HEK293 (cell line): ENCODE measurements around the gene KLK2.

Source experiments
- CTCF ChIA-PET: fragments of 350-600 bp; formaldehyde crosslinking; extraction: SDS; loops from one replicate; lab custom pipeline; 2021; ENCODE audit warnings: antibody characterized with exemption; lab: Yijun Ruan, JAX
- POLR2A ChIA-PET: fragments of 300-600 bp; formaldehyde crosslinking; extraction: SDS; loops from one replicate; lab custom pipeline; 2020; ENCODE audit warnings: antibody characterized with exemption, inconsistent platforms; lab: Yijun Ruan, JAX
- H3K27ac ChIP-seq: fragments of 200-500 bp; sonication (Bioruptor generic); 2 replicates; pipeline ENCODE4 v1.5.1; 2014; ENCODE audit warnings: low read depth, low read length, control low read depth, inconsistent platforms; ENCODE audit errors: extremely low read depth
- H3K36me3 ChIP-seq, 2 experiments: fragments of 200-500 bp in 1 of 2; sonication (Bioruptor generic) in 1 of 2; 1 replicate in 1 of 2; 2 replicates in 1 of 2; pipeline ENCODE4 v1.5.1; 2014 to 2017; ENCODE audit warnings: inconsistent platforms in 2 of 2, low read length in 2 of 2; ENCODE audit not compliant: control insufficient read depth in 2 of 2, insufficient read depth in 1 of 2
- H3K4me1 ChIP-seq: fragments of 200-500 bp; sonication (Bioruptor generic); 2 replicates; pipeline ENCODE4 v1.5.1; 2014; ENCODE audit warnings: mild to moderate bottlenecking, low read length, inconsistent platforms; ENCODE audit not compliant: control insufficient read depth, insufficient read depth
- H3K4me3 ChIP-seq: 2 replicates; pipeline ENCODE4 v1.5.1; 2011; ENCODE audit warnings: low read depth, mild to moderate bottlenecking, control low read depth, low read length, moderate library complexity
- H3K9me3 ChIP-seq: fragments of 200-500 bp; sonication (Bioruptor generic); 2 replicates; pipeline ENCODE4 v1.5.1; 2014; ENCODE audit warnings: low read depth, low read length, inconsistent platforms; ENCODE audit not compliant: control insufficient read depth, insufficient read depth
- EGR2 ChIP-seq: fragments of 450-650 bp; formaldehyde crosslinking; IDR thresholded peaks from 2 replicates; pipeline ENCODE4 v1.5.1; 2016; ENCODE audit warnings: low read depth, missing biosample characterization, missing genetic modification characterization
- HOXA7 ChIP-seq: sonication (generic); formaldehyde crosslinking; IDR thresholded peaks from 2 replicates; pipeline ENCODE4 v1.8.1; 2022; ENCODE audit warnings: missing genetic modification reagents, borderline replicate concordance
- KLF7 ChIP-seq: fragments of 450-650 bp; formaldehyde crosslinking; IDR thresholded peaks from 2 replicates; pipeline ENCODE4 v1.5.1; 2016; ENCODE audit warnings: missing biosample characterization, missing genetic modification characterization, borderline replicate concordance
- MYNN ChIP-seq: fragments of 450-650 bp; formaldehyde crosslinking; IDR thresholded peaks from 2 replicates; pipeline ENCODE4 v1.5.1; 2016; ENCODE audit warnings: missing biosample characterization, missing genetic modification characterization, borderline replicate concordance
- PRDM1 ChIP-seq: fragments of 450-650 bp; formaldehyde crosslinking; IDR thresholded peaks from 2 replicates; pipeline ENCODE4; 2016; ENCODE audit warnings: missing biosample characterization, missing genetic modification characterization
- REST ChIP-seq: fragments of 450-650 bp; formaldehyde crosslinking; IDR thresholded peaks from 2 replicates; pipeline ENCODE4 v1.5.1; 2016; ENCODE audit warnings: missing biosample characterization, missing genetic modification characterization
- ZFHX2 ChIP-seq: fragments of 450-650 bp; formaldehyde crosslinking; conservative IDR thresholded peaks from 2 replicates; pipeline ENCODE4 v1.5.1; 2016; ENCODE audit warnings: missing biosample characterization, missing genetic modification characterization
- ZNF184 ChIP-seq: fragments of 450-650 bp; IDR thresholded peaks from 2 replicates; pipeline ENCODE4 v1.5.1; 2018; ENCODE audit warnings: missing biosample characterization, mild to moderate bottlenecking, missing genetic modification characterization
- ZNF19 ChIP-seq: fragments of 450-650 bp; formaldehyde crosslinking; IDR thresholded peaks from 2 replicates; pipeline ENCODE4; 2016; ENCODE audit warnings: missing biosample characterization, missing genetic modification characterization, low read depth
- ZNF341 ChIP-seq: fragments of 450-650 bp; formaldehyde crosslinking; IDR thresholded peaks from 2 replicates; pipeline ENCODE4; 2016; ENCODE audit warnings: low read depth, missing biosample characterization, missing genetic modification characterization
- ZNF366 ChIP-seq: fragments of 450-650 bp; formaldehyde crosslinking; conservative IDR thresholded peaks from 2 replicates; pipeline ENCODE4 v1.5.1; 2016; ENCODE audit warnings: missing biosample characterization, missing genetic modification characterization
- ZNF530 ChIP-seq: fragments of 450-650 bp; formaldehyde crosslinking; IDR thresholded peaks from 2 replicates; pipeline ENCODE4 v1.5.1; 2016; ENCODE audit warnings: low read depth, missing biosample characterization, missing genetic modification characterization
- ZNF670 ChIP-seq: fragments of 450-650 bp; formaldehyde crosslinking; IDR thresholded peaks from 2 replicates; pipeline ENCODE4 v1.5.1; 2016; ENCODE audit warnings: missing biosample characterization, missing genetic modification characterization, low read depth
- ZNF677 ChIP-seq: fragments of 450-650 bp; IDR thresholded peaks from 2 replicates; pipeline ENCODE4 v1.5.0; 2018; ENCODE audit warnings: missing biosample characterization, mild to moderate bottlenecking, missing genetic modification characterization, moderate library complexity
- ZNF747 ChIP-seq: fragments of 450-650 bp; formaldehyde crosslinking; IDR thresholded peaks from 2 replicates; pipeline ENCODE4 v1.5.1; 2016; ENCODE audit warnings: missing biosample characterization, missing genetic modification characterization
- TF ChIP-seq, protein P1 (sequence below): fragments of 450-650 bp; formaldehyde crosslinking; IDR thresholded peaks from 2 replicates; pipeline ENCODE4 v1.5.1; 2016; ENCODE audit warnings: missing biosample characterization, missing genetic modification characterization, borderline replicate concordance

The KLK2 gene

DNA sequence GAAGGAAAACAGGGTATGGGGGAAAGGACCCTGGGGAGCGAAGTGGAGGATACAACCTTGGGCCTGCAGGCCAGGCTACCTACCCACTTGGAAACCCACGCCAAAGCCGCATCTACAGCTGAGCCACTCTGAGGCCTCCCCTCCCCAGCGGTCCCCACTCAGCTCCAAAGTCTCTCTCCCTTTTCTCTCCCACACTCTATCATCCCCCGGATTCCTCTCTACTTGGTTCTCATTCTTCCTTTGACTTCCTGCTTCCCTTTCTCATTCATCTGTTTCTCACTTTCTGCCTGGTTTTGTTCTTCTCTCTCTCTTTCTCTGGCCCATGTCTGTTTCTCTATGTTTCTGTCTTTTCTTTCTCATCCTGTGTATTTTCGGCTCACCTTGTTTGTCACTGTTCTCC, 15.9 kb upstream of the KLK2 start:
- Histone ChIP-seq H3K4me3 (no peak overlapping the region), H3K27ac (no peak overlapping the region), H3K4me1 (no peaks in the 10 kb centered on the region), H3K36me3 (no peaks in the 10 kb centered on the region), H3K9me3 (no peaks in the 10 kb centered on the region)
- POLR2A ChIA-PET = no interaction called here
- TF ChIP-seq EGR2 (peak; percentile 74), ZNF366 (tag by site-specific recombination) (peak; percentile 31; the same call in 1 of the 2 replicates), ZFHX2 (tag by site-specific recombination) (peak; percentile 52), ZNF19 (tag by site-specific recombination) (no peak), PRDM1 (tag by site-specific recombination) (peak; percentile 88), ZNF670 (tag by site-specific recombination) (no peak)
- CTCF ChIA-PET = interaction anchor here (0.6 kb wide), 1 partner anchor 17 kb away, joined by 3 read pairs; no protein-coding TSS in a partner anchor

GRCh38 chr19:50858886-50859285, 14.4 kb upstream of the KLK2 start:
- CTCF ChIA-PET = no interaction called here
- 0 out of 2 replicates have a peak, but pooled peaks have one; percentile 26 for TF ChIP-seq ZNF341 (tag by site-specific recombination)
- TF ChIP-seq ZNF747 (tag by site-specific recombination) = no peak
- TF ChIP-seq ZNF530 = no peak
- TF ChIP-seq KLF7 (tag by site-specific recombination) = no peak
- TF ChIP-seq, protein P1, sequence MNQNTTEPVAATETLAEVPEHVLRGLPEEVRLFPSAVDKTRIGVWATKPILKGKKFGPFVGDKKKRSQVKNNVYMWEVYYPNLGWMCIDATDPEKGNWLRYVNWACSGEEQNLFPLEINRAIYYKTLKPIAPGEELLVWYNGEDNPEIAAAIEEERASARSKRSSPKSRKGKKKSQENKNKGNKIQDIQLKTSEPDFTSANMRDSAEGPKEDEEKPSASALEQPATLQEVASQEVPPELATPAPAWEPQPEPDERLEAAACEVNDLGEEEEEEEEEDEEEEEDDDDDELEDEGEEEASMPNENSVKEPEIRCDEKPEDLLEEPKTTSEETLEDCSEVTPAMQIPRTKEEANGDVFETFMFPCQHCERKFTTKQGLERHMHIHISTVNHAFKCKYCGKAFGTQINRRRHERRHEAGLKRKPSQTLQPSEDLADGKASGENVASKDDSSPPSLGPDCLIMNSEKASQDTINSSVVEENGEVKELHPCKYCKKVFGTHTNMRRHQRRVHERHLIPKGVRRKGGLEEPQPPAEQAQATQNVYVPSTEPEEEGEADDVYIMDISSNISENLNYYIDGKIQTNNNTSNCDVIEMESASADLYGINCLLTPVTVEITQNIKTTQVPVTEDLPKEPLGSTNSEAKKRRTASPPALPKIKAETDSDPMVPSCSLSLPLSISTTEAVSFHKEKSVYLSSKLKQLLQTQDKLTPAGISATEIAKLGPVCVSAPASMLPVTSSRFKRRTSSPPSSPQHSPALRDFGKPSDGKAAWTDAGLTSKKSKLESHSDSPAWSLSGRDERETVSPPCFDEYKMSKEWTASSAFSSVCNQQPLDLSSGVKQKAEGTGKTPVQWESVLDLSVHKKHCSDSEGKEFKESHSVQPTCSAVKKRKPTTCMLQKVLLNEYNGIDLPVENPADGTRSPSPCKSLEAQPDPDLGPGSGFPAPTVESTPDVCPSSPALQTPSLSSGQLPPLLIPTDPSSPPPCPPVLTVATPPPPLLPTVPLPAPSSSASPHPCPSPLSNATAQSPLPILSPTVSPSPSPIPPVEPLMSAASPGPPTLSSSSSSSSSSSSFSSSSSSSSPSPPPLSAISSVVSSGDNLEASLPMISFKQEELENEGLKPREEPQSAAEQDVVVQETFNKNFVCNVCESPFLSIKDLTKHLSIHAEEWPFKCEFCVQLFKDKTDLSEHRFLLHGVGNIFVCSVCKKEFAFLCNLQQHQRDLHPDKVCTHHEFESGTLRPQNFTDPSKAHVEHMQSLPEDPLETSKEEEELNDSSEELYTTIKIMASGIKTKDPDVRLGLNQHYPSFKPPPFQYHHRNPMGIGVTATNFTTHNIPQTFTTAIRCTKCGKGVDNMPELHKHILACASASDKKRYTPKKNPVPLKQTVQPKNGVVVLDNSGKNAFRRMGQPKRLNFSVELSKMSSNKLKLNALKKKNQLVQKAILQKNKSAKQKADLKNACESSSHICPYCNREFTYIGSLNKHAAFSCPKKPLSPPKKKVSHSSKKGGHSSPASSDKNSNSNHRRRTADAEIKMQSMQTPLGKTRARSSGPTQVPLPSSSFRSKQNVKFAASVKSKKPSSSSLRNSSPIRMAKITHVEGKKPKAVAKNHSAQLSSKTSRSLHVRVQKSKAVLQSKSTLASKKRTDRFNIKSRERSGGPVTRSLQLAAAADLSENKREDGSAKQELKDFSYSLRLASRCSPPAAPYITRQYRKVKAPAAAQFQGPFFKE (tag by site-specific recombination) = no peak
- TF ChIP-seq HOXA7 = no peak
- TF ChIP-seq ZNF184 (tag by site-specific recombination) = no peak
- TF ChIP-seq, all 188 proteins: peak for 1
- Histone ChIP-seq H3K36me3 (no peaks in the 10 kb centered on the region), H3K4me3 (no peak overlapping the region), H3K9me3 (no peaks in the 10 kb centered on the region), H3K27ac (no peak overlapping the region), H3K4me1 (no peaks in the 10 kb centered on the region)
- POLR2A ChIA-PET = no interaction called here

GRCh38 chr19:50859849-50860248, 13.4 kb upstream of the KLK2 start:
- TF ChIP-seq REST (tag by site-specific recombination) (no peak), PRDM1 (tag by site-specific recombination) (no peak), MYNN (tag by site-specific recombination) (no peak), ZNF677 (no peak)
- ChIA-PET POLR2A (no interaction called here), CTCF (no interaction called here)
- Histone ChIP-seq H3K36me3 (no peaks in the 10 kb centered on the region), H3K27ac (no peak overlapping the region), H3K4me3 (no peak overlapping the region), H3K9me3 (no peaks in the 10 kb centered on the region), H3K4me1 (no peaks in the 10 kb centered on the region)
